H1 (cell line): ENCODE results near the gene DMXL1.

ENCODE experiments used
- CEBPB ChIP-seq: IDR thresholded peaks from 2 replicates; pipeline ENCODE4 v1.6.1; 2012; ENCODE audit warnings: low read depth, low read length
- CHD1 ChIP-seq: IDR thresholded peaks from 2 replicates; pipeline ENCODE4 v1.6.1; 2012; ENCODE audit warnings: low read depth, low read length, improper control_type of control experiment
- CTCF ChIP-seq, 3 experiments: IDR thresholded peaks; 1 replicate in 2 of 3; 2 replicates in 1 of 3; pipeline versions ENCODE4 v1.5.1 to v1.6.1; 2011; ENCODE audit warnings: low read length in 3 of 3, mild to moderate bottlenecking in 3 of 3, inconsistent platforms in 2 of 3, low read depth in 1 of 3, moderate library complexity in 1 of 3; ENCODE audit not compliant: insufficient read depth in 1 of 3; ENCODE audit errors: control extremely low read depth in 1 of 3
- EZH2 ChIP-seq: fragments of 200-600 bp; sonication (generic); IDR thresholded peaks from 2 replicates; pipeline ENCODE4 v1.7.1; 2012; ENCODE audit warnings: low read depth, mild to moderate bottlenecking, moderate library complexity, low read length, inconsistent platforms; ENCODE audit not compliant: severe bottlenecking
- JUND ChIP-seq: IDR thresholded peaks from 2 replicates; pipeline ENCODE4 v1.6.1; 2011; ENCODE audit warnings: mild to moderate bottlenecking, improper control_type of control experiment, low read length
- KDM5A ChIP-seq: fragments of 200-600 bp; IDR thresholded peaks from 2 replicates; pipeline ENCODE4 v1.7.1; 2012; ENCODE audit warnings: mild to moderate bottlenecking, low read length, inconsistent platforms, mixed read lengths
- NRF1 ChIP-seq: IDR thresholded peaks from 2 replicates; pipeline ENCODE4 v1.6.1; 2011; ENCODE audit warnings: mild to moderate bottlenecking, low read depth, low read length, improper control_type of control experiment
- POLR2A ChIP-seq, 2 experiments: IDR thresholded peaks; 1 replicate in 1 of 2; 2 replicates in 1 of 2; pipeline ENCODE4 v1.6.1; 2011; ENCODE audit warnings: low read depth in 2 of 2, low read length in 2 of 2, mild to moderate bottlenecking in 2 of 2; ENCODE audit errors: control extremely low read depth in 1 of 2
- POLR2AphosphoS5 ChIP-seq: IDR thresholded peaks from 2 replicates; pipeline ENCODE4 v1.6.1; 2011; ENCODE audit warnings: low read depth, low read length
- SIN3A ChIP-seq, 2 experiments: IDR thresholded peaks in 1 of 2; conservative IDR thresholded peaks in 1 of 2; 2 replicates each; pipeline ENCODE4 v1.6.1; 2011 to 2012; ENCODE audit warnings: low read length in 2 of 2, improper control_type of control experiment in 1 of 2, low read depth in 1 of 2, mild to moderate bottlenecking in 1 of 2
- TBP ChIP-seq: IDR thresholded peaks from 2 replicates; pipeline ENCODE4 v1.6.1; 2011; ENCODE audit warnings: low read depth, low read length, improper control_type of control experiment
- YY1 ChIP-seq: IDR thresholded peaks from 2 replicates; pipeline ENCODE4 v1.6.1; 2011; ENCODE audit warnings: low read depth, mild to moderate bottlenecking, low read length

DNA sequence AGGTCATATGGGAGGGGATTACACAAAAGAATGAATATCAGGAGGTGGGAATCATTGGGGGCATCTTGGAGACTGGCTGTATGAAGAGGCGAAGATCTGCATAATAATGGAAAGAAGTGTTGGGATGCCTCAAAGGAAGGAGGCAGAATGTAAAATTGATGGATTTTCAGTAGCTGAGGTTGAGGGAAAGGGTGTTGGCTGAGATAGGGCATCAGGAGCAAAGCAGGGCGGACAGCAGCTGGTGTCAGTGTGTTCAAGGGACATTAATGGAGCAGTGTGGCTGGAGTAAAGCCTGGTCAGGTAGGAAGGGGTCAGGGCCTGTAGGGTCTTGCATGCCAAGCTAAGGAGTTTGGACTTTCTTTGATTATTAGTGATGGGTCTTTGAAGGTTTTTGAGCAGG lies 219.7 kb downstream of the DMXL1 start:
- TF ChIP-seq CTCF (IDR thresholded peaks at IDR 0.05; ENCODE audit: control extremely low read depth in 1 of 3, insufficient read depth in 1 of 3, low read depth in 1 of 3, low read length in 3 of 3) (no peak), CHD1 (no peak), POLR2AphosphoS5 (no peak), CEBPB (no peak), SIN3A (conservative IDR thresholded peaks at IDR 0.05 in 1 of 2, IDR thresholded peaks at IDR 0.05 in 1 of 2; ENCODE audit: low read depth in 1 of 2, low read length in 2 of 2) (no peak), KDM5A (no peak), EZH2 (no peak), JUND (no peak), YY1 (no peak), POLR2A (IDR thresholded peaks at IDR 0.05; ENCODE audit: control extremely low read depth in 1 of 2, low read depth in 2 of 2, low read length in 2 of 2) (no peak), NRF1 (no peak), TBP (no peak)
